Measurements from ENCODE around the gene ASPSCR1. TPM values are rescaled to one million over a fixed set of nuclear protein-coding genes. Genes with fewer than 3 reads are reported as not detected.

ASPSCR1 gene
- total and polyA plus RNA-seq, 2 of the 4 experiments (the other 2 are of a cell fraction) = 7.2 to 17.2 TPM

GRCh38 chr17:81986606-81987005, 9.2 kb downstream of the ASPSCR1 start:
- in situ Hi-C loops (cut with MboI; ENCODE audit: low sequenced_read_pairs) = no loop called here
- BruUV-seq (replicated peaks) = no TSS peak
- Histone ChIP-seq H2BK120ac (ENCODE audit: low read depth, low read length) (no peak overlapping the region), H3K27me3 (ENCODE audit: control insufficient read depth, insufficient read depth, low read length) (no peaks in the 10 kb centered on the region), H3K36me3 (ENCODE audit: control insufficient read depth, insufficient read depth, low read length) (peaks cover 37% of the 10 kb centered on the region), H3K14ac (replicated peaks; ENCODE audit: low read depth, low read length) (no peak overlapping the region), H3K79me1 (ENCODE audit: low read depth in 1 of 2, low read length in 2 of 2) (peaks cover 0 to 25% of the 10 kb centered on the region in 2 experiments; a peak in 3 of 4 replicates), H3K4me3 (ENCODE audit: insufficient read depth, low read depth, low read length) (no peak overlapping the region), H3K4ac (ENCODE audit: low read depth, low read length) (no peak overlapping the region), H3K9ac (ENCODE audit: low read depth, low read length) (no peak overlapping the region), H3K27ac (ENCODE audit: insufficient read depth, low read length) (no peak overlapping the region), H3K56ac (ENCODE audit: extremely low read depth, insufficient read depth, low read length) (no peak overlapping the region), H4K8ac (ENCODE audit: low read depth in 2 of 2, low read length in 2 of 2) (no peak overlapping the region), H3K9me1 (ENCODE audit: insufficient read depth, low read length) (no peaks in the 10 kb centered on the region), H2BK20ac (ENCODE audit: low read depth, low read length) (no peak overlapping the region), H2AFZ (replicated peaks; ENCODE audit: low read length, poor library complexity) (no peak overlapping the region), H2AK5ac (ENCODE audit: low read depth, low read length) (no peak overlapping the region), H4K5ac (ENCODE audit: low read depth, low read length) (no peak overlapping the region), H3K4me2 (ENCODE audit: low read depth, low read length) (no peak overlapping the region), H2AK9ac (replicated peaks; ENCODE audit: low read depth, low read length, poor library complexity) (no peak overlapping the region), H3K18ac (ENCODE audit: low read depth, low read length) (no peak overlapping the region), H3K23ac (ENCODE audit: low read depth, low read length) (no peak overlapping the region), H3K9me3 (ENCODE audit: control insufficient read depth, insufficient read depth, low read length) (no peaks in the 10 kb centered on the region), H4K91ac (ENCODE audit: insufficient read depth, low read depth, low read length) (no peak overlapping the region), H3K4me1 (ENCODE audit: control insufficient read depth, insufficient read depth, low read length) (peaks cover 4% of the 10 kb centered on the region; the same call in 1 of the 2 replicates), H2BK5ac (ENCODE audit: low read depth, low read length, poor library complexity, severe bottlenecking) (no peak overlapping the region), H4K20me1 (ENCODE audit: insufficient read depth, low read length) (peaks cover 4% of the 10 kb centered on the region), H2BK15ac (ENCODE audit: low read depth, low read length) (no peak overlapping the region)
- 95% methylated on average over 16 of the region's 26 CpGs; no CpG with 5 or more reads in 1 of the 2 experiments for WGBS, 2 experiments (ENCODE audit: extremely low coverage in 2 of 2, insufficient read length in 1 of 2)
- dilution Hi-C loops (cut with HindIII; ENCODE audit: low sequenced_read_pairs, unreplicated experiment) = no loop called here
- ATAC-seq (ENCODE audit: low read depth) (no peak), DNase-seq (no peak)
- no peak for TF ChIP-seq MAFK (IDR thresholded peaks at IDR 0.05; ENCODE audit: low read depth, low read length)
- intact Hi-C loops (cut with micrococcal nuclease) = no loop called here
- CTCF ChIA-PET = no interaction called here
- POLR2A ChIA-PET (ENCODE audit: unreplicated experiment) = no interaction called here
